ENCODE data around the gene FAIM2. TPM values are rescaled to one million over a fixed set of nuclear protein-coding genes. Genes with fewer than 3 reads are reported as not detected.

FAIM2 gene
- polyA plus RNA-seq, 1 donor from 2014 or later = 5.3 TPM

GRCh38 chr12:49885663-49886461 is 17.8 kb downstream of the FAIM2 start:
- Histone ChIP-seq H3K9me3 (ENCODE audit: low read length) (no peaks in the 10 kb centered on the region), H3K4me2 (ENCODE audit: low read length) (no peak overlapping the region), H3K27me3 (ENCODE audit: insufficient read depth, low read depth, low read length) (no peaks in the 10 kb centered on the region), H3K79me2 (replicated peaks; ENCODE audit: insufficient read depth, low read length) (no peaks in the 10 kb centered on the region), H3K27ac (ENCODE audit: low read length) (no peak overlapping the region), H4K20me1 (ENCODE audit: insufficient read depth) (no peaks in the 10 kb centered on the region), H3K4me3 (ENCODE audit: low read length) (no peak overlapping the region), H2AFZ (ENCODE audit: low read depth, low read length) (no peak overlapping the region), H3K9me2 (ENCODE audit: insufficient read depth, low read length) (no peaks in the 10 kb centered on the region), H3K36me3 (ENCODE audit: insufficient read depth, low read length) (no peaks in the 10 kb centered on the region), H3K9ac (ENCODE audit: low read length) (no peak overlapping the region), H3F3A (ENCODE audit: insufficient read depth, low read length, poor library complexity, severe bottlenecking) (no peaks in the 10 kb centered on the region)
- no peak for TF ChIP-seq RAD21 (conservative IDR thresholded peaks at IDR 0.05)
- TF ChIP-seq, protein P1, sequence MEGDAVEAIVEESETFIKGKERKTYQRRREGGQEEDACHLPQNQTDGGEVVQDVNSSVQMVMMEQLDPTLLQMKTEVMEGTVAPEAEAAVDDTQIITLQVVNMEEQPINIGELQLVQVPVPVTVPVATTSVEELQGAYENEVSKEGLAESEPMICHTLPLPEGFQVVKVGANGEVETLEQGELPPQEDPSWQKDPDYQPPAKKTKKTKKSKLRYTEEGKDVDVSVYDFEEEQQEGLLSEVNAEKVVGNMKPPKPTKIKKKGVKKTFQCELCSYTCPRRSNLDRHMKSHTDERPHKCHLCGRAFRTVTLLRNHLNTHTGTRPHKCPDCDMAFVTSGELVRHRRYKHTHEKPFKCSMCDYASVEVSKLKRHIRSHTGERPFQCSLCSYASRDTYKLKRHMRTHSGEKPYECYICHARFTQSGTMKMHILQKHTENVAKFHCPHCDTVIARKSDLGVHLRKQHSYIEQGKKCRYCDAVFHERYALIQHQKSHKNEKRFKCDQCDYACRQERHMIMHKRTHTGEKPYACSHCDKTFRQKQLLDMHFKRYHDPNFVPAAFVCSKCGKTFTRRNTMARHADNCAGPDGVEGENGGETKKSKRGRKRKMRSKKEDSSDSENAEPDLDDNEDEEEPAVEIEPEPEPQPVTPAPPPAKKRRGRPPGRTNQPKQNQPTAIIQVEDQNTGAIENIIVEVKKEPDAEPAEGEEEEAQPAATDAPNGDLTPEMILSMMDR (IDR thresholded peaks at IDR 0.05; ENCODE audit: poor library complexity, severe bottlenecking) = no peak
- no peak for TF ChIP-seq MXI1 (conservative IDR thresholded peaks at IDR 0.05; ENCODE audit: poor library complexity, severe bottlenecking)
- no peak for TF ChIP-seq REST (IDR thresholded peaks at IDR 0.05; ENCODE audit: borderline replicate concordance)
- TF ChIP-seq TAF1 (IDR thresholded peaks at IDR 0.05; ENCODE audit: low read depth) = no peak
- no peak for TF ChIP-seq EZH2 (IDR thresholded peaks at IDR 0.05; ENCODE audit: borderline replicate concordance, insufficient read depth, low read length, poor library complexity, severe bottlenecking)
- no peak for TF ChIP-seq SMC3 (conservative IDR thresholded peaks at IDR 0.05; ENCODE audit: poor library complexity)
- TF ChIP-seq EP300 (conservative IDR thresholded peaks at IDR 0.05; ENCODE audit: poor library complexity, severe bottlenecking) = no peak
- TF ChIP-seq POLR2AphosphoS5 (IDR thresholded peaks at IDR 0.05) = no peak

DNA sequence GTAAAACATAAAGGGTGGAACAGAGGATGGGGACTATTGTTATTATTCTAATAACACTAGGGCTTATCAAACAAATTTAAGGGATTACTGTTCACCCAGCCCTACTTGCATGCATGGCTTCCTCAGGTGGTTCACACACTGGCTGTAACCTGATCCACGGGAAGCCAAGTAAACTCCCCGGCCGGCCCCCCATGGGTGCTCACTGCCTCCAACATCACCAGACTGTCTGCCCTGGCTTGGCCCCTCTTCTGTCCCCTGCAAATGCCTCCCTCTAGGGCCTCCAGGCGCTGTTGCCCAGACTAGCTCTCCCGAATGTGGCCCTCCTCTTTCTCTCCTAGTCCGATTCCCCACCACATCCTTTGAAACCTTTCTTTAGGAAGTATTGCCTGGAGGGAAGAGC is 18.6 kb downstream of the FAIM2 start:
- Histone ChIP-seq H2AFZ (ENCODE audit: low read depth, low read length) (no peak overlapping the region), H3K9me2 (ENCODE audit: insufficient read depth, low read length) (no peaks in the 10 kb centered on the region), H3K36me3 (ENCODE audit: insufficient read depth, low read length) (no peaks in the 10 kb centered on the region), H3K9me3 (ENCODE audit: low read length) (no peaks in the 10 kb centered on the region), H4K20me1 (ENCODE audit: insufficient read depth) (no peaks in the 10 kb centered on the region), H3K27ac (ENCODE audit: low read length) (no peak overlapping the region), H3K79me2 (replicated peaks; ENCODE audit: insufficient read depth, low read length) (no peaks in the 10 kb centered on the region), H3K4me3 (ENCODE audit: low read length) (no peak overlapping the region), H3F3A (ENCODE audit: insufficient read depth, low read length, poor library complexity, severe bottlenecking) (no peaks in the 10 kb centered on the region), H3K27me3 (ENCODE audit: insufficient read depth, low read depth, low read length) (no peaks in the 10 kb centered on the region), H3K4me2 (ENCODE audit: low read length) (no peak overlapping the region), H3K9ac (ENCODE audit: low read length) (no peak overlapping the region)
- TF ChIP-seq, protein P1 (IDR thresholded peaks at IDR 0.05; ENCODE audit: poor library complexity, severe bottlenecking) = no peak
- TF ChIP-seq EP300 (conservative IDR thresholded peaks at IDR 0.05; ENCODE audit: poor library complexity, severe bottlenecking) (no peak), POLR2AphosphoS5 (IDR thresholded peaks at IDR 0.05) (no peak), RAD21 (conservative IDR thresholded peaks at IDR 0.05) (no peak), TAF1 (IDR thresholded peaks at IDR 0.05; ENCODE audit: low read depth) (no peak), REST (IDR thresholded peaks at IDR 0.05; ENCODE audit: borderline replicate concordance) (no peak), EZH2 (IDR thresholded peaks at IDR 0.05; ENCODE audit: borderline replicate concordance, insufficient read depth, low read length, poor library complexity, severe bottlenecking) (no peak), MXI1 (conservative IDR thresholded peaks at IDR 0.05; ENCODE audit: poor library complexity, severe bottlenecking) (no peak), SMC3 (conservative IDR thresholded peaks at IDR 0.05; ENCODE audit: poor library complexity) (no peak)

Data from neural cell (in vitro differentiated cells).